AG20443 (cell line): ENCODE data around the gene PRPH.
"Not testable (repeated sequence)": the region's sequence is repeated elsewhere in the genome, so short reads cannot be mapped to it uniquely, and the experiment has no call there.

Experiments
- DNase-seq: peaks from one replicate; pipeline ENCODE4 v3.0.0; 2012; ENCODE audit warnings: low spot score, mixed read lengths

PRPH gene

GRCh38 chr12:49333778-49334177 is 38.8 kb downstream of the PRPH start:
- not testable (repeated sequence) for DNase-seq

GRCh38 chr12:49334226-49334625 is 39.3 kb downstream of the PRPH start:
- no peak for DNase-seq

- no peak for DNase-seq
Measured at GRCh38 chr12:49334681-49335080, 39.7 kb downstream of the PRPH start.

GRCh38 chr12:49335118-49335954 is 40.4 kb downstream of the PRPH start:
- no peak for DNase-seq

- no peak for DNase-seq
Measured at GRCh38 chr12:49335955-49336644, 41.2 kb downstream of the PRPH start.

GRCh38 chr12:49336645-49337584 is 42.0 kb downstream of the PRPH start, which contains the start of gene C1QL4:
TSS of gene C1QL4 (minus strand) at chr12:49337188. CDS start at chr12:49336477, 711 bp downstream.
- DNase-seq = peak; percentile 94

- DNase-seq = peak; percentile 2
Measured at GRCh38 chr12:49338830-49339463, 44.0 kb downstream of the PRPH start.

GRCh38 chr12:49339464-49339861 is 44.5 kb downstream of the PRPH start:
- DNase-seq = peak; percentile 5

- DNase-seq = peak; percentile 3
Measured at GRCh38 chr12:49340095-49340870, 45.3 kb downstream of the PRPH start.

GRCh38 chr12:49340971-49341776 is 46.2 kb downstream of the PRPH start:
- peak; percentile 7 for DNase-seq

- no peak for DNase-seq
Measured at GRCh38 chr12:49341777-49342065, 46.8 kb downstream of the PRPH start.

- DNase-seq = peak; percentile 67
Measured at GRCh38 chr12:49342066-49342913, 47.3 kb downstream of the PRPH start.

GRCh38 chr12:49342914-49343731 is 48.2 kb downstream of the PRPH start:
- DNase-seq = peak; percentile 33

- DNase-seq = peak; percentile 4
Measured at GRCh38 chr12:49344486-49345050, 49.6 kb downstream of the PRPH start.

- DNase-seq = peak; percentile 51
Measured at GRCh38 chr12:49345051-49345824, 50.3 kb downstream of the PRPH start.

- peak; percentile 24 for DNase-seq
Measured at GRCh38 chr12:49345825-49346658, 51.1 kb downstream of the PRPH start.
